Lower leg skin (tissue), 4 donors: ENCODE measurements around the gene CCDC51. TPM values are rescaled to one million over a fixed set of nuclear protein-coding genes. Genes with fewer than 3 reads are reported as not detected.

Experiments
- DNase-seq, 2 donors: peaks; one replicate each; pipeline ENCODE4 v3.0.0-alpha.2; 2019; ENCODE audit warnings: low spot score in 2 of 2
- H3K4me3 ChIP-seq: fragments of 200-600 bp; sonication (generic); 2 replicates; pipeline ENCODE4 v1.5.1; 2017; ENCODE audit warnings: mild to moderate bottlenecking, low read depth; ENCODE audit not compliant: poor library complexity, severe bottlenecking
- CTCF ChIP-seq, 3 donors: fragments of 450-650 bp; IDR thresholded peaks; one replicate each; pipeline ENCODE4 v1.5.1; 2016; ENCODE audit warnings: antibody characterized with exemption in 3 of 3, mild to moderate bottlenecking in 3 of 3, moderate library complexity in 2 of 3
- POLR2A ChIP-seq, 2 donors: fragments of 450-650 bp; IDR thresholded peaks; one replicate each; pipeline ENCODE4 v1.6.1; 2016 to 2017; ENCODE audit warnings: antibody characterized with exemption in 2 of 2, mild to moderate bottlenecking in 1 of 2, moderate library complexity in 1 of 2
- WGBS, 2 donors: methylation state at CpG; one replicate each; pipeline ENCODE4 v1.1.5; 2018; 5-methylcytosine and 5-hydroxymethylcytosine counted together
- intact Hi-C: fragments of 100-400 bp; cut with DNase I; formaldehyde crosslinking; loops from one replicate; pipeline ENCODE4 v1.15.0; 2023; ENCODE audit warnings: low total_unique reads
- total RNA-seq, 4 donors: library from RNA; depleted of rRNA; stranded (reverse); fragments of >200 nt; gene quantifications; one replicate each; pipeline ENCODE4 v1.1.0, GENCODE V29; 2016

Gene CCDC51
- total RNA-seq, 4 donors from 2014 or later: 6.7 to 17.1 (median 11.6) TPM

- peak; percentile 59 to 85 for DNase-seq
- 56 to 60% methylated on average over 6 of the region's 6 CpGs for WGBS, 2 donors
- H3K4me3 ChIP-seq: no peak overlapping the region
- TF ChIP-seq POLR2A (IDR thresholded peaks at IDR 0.05) (no peak), CTCF (IDR thresholded peaks at IDR 0.05) (no peak)
- intact Hi-C loops: loop anchor here (2.0 kb wide), 1 partner anchor 36 kb away; no protein-coding TSS in a partner anchor
Measured at GRCh38 chr3:48400824-48401433, 39.0 kb downstream of the CCDC51 start.

- intact Hi-C loops: loop anchor here (2.0 to 5.0 kb wide), 2 partner anchors 37 to 122 kb away; no protein-coding TSS in a partner anchor
- peak; percentile 19 to 70 for DNase-seq
- WGBS, 2 donors: 42 to 51% methylated on average over 4 of the region's 4 CpGs
- TF ChIP-seq POLR2A (IDR thresholded peaks at IDR 0.05): no peak
- TF ChIP-seq CTCF (IDR thresholded peaks at IDR 0.05): no peak
- no peak overlapping the region for H3K4me3 ChIP-seq
Measured at GRCh38 chr3:48399387-48400172, 40.3 kb downstream of the CCDC51 start.

- WGBS, 2 donors: 55% methylated on average over 9 to 10 of the region's 11 CpGs
- intact Hi-C loops: loop anchor here (5.0 kb wide), 1 partner anchor 122 kb away; no protein-coding TSS in a partner anchor
- DNase-seq: peak in 1 of 2 donors; percentile 80
- TF ChIP-seq CTCF (IDR thresholded peaks at IDR 0.05): no peak
- TF ChIP-seq POLR2A (IDR thresholded peaks at IDR 0.05): no peak
- H3K4me3 ChIP-seq: no peak overlapping the region
Measured at GRCh38 chr3:48398701-48399386, 41.1 kb downstream of the CCDC51 start.

GRCh38 chr3:48397767-48398681 is 41.9 kb downstream of the CCDC51 start:
- H3K4me3 ChIP-seq: no peak overlapping the region
- WGBS, 2 donors: 70 to 74% methylated on average over 8 to 9 of the region's 9 CpGs
- intact Hi-C loops: loop anchor here (5.0 kb wide), 1 partner anchor 121 kb away; no protein-coding TSS in a partner anchor
- peak in 1 of 2 donors; percentile 74 for DNase-seq
- no peak for TF ChIP-seq POLR2A (IDR thresholded peaks at IDR 0.05)

- peak in 1 of 2 donors; percentile 65 for DNase-seq
- intact Hi-C loops: loop anchor here (5.0 kb wide), 1 partner anchor 118 kb away; no protein-coding TSS in a partner anchor
- TF ChIP-seq POLR2A (IDR thresholded peaks at IDR 0.05): no peak
- no peak for TF ChIP-seq CTCF (IDR thresholded peaks at IDR 0.05)
- H3K4me3 ChIP-seq: no peak overlapping the region
- 75 to 77% methylated on average over 3 of the region's 3 CpGs for WGBS, 2 donors
Measured at GRCh38 chr3:48395714-48396113, 44.2 kb downstream of the CCDC51 start.
